D721Med (cell line): ENCODE measurements around the gene SMC1B.
"Not testable (repeated sequence)": the region's sequence is repeated elsewhere in the genome, so short reads cannot be mapped to it uniquely, and the experiment has no call there.

Source experiments
- DNase-seq: peaks from one replicate; pipeline ENCODE4 v3.0.0; 2011; ENCODE audit warnings: low spot score; ENCODE audit not compliant: insufficient read length
- FAIRE-seq: peaks from 2 replicates; lab custom pipeline; 2011; peaks lifted over from hg19 to GRCh38; lab: Jason Lieb, UNC
- TF ChIP-seq, protein P1 (sequence below): IDR thresholded peaks from 2 replicates; pipeline ENCODE4 v1.5.1; 2012; ENCODE audit warnings: mild to moderate bottlenecking, control low read depth; ENCODE audit not compliant: insufficient read depth; ENCODE audit errors: missing control alignments

SMC1B gene

GRCh38 chr22:45450101-45450785, 36.8 kb upstream of the SMC1B start:
- TF ChIP-seq, protein P1, sequence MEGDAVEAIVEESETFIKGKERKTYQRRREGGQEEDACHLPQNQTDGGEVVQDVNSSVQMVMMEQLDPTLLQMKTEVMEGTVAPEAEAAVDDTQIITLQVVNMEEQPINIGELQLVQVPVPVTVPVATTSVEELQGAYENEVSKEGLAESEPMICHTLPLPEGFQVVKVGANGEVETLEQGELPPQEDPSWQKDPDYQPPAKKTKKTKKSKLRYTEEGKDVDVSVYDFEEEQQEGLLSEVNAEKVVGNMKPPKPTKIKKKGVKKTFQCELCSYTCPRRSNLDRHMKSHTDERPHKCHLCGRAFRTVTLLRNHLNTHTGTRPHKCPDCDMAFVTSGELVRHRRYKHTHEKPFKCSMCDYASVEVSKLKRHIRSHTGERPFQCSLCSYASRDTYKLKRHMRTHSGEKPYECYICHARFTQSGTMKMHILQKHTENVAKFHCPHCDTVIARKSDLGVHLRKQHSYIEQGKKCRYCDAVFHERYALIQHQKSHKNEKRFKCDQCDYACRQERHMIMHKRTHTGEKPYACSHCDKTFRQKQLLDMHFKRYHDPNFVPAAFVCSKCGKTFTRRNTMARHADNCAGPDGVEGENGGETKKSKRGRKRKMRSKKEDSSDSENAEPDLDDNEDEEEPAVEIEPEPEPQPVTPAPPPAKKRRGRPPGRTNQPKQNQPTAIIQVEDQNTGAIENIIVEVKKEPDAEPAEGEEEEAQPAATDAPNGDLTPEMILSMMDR, result no peak
- FAIRE-seq (no peak), DNase-seq (no peak)

GRCh38 chr22:45449442-45449841, 36.0 kb upstream of the SMC1B start:
- FAIRE-seq, DNase-seq: not testable (repeated sequence)

DNA sequence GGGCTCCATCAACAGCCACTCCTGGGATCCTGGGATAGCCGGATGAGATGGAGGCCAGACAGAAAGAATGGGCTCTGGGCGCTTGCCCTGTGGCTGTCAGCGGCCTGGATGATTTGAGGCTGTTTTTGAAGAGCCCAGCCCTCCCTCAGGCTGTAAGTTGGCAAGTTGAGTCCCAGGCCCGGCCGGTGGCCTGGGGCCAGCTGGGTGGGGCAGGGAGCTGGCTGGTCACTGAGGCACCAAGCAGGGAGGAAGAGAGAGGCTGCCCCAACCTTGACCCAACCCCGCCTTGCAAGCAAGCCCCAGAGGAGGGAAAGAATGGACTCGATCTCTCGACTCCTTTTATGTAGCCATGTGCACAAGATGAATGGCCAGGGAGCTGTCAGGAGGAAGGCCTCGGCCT, 35.0 kb upstream of the SMC1B start:
- TF ChIP-seq, protein P1, result no peak
- no peak for FAIRE-seq
- no peak for DNase-seq

DNA sequence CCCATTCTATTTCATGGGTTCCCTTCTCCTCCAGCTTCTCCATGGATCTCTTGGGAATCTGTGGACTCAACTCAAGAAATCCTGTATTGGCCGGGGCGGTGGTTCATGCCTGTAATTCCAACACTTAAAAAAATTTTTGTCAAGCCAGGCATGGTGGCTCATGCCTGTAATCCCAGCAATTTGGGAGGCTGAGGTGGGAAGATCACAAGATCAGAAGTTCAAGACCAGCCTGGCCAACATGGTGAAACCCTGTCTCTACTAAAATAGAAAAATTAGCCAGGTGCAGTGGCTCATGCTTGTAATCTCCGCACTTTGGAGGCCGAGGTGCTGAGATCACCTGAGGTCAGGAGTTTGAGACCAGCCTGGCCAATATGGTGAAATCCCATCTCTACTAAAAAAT, 34.2 kb upstream of the SMC1B start:
- not testable (repeated sequence) for FAIRE-seq, DNase-seq

GRCh38 chr22:45446216-45446615, 32.8 kb upstream of the SMC1B start:
- DNase-seq, result no peak
- no peak for FAIRE-seq

DNA sequence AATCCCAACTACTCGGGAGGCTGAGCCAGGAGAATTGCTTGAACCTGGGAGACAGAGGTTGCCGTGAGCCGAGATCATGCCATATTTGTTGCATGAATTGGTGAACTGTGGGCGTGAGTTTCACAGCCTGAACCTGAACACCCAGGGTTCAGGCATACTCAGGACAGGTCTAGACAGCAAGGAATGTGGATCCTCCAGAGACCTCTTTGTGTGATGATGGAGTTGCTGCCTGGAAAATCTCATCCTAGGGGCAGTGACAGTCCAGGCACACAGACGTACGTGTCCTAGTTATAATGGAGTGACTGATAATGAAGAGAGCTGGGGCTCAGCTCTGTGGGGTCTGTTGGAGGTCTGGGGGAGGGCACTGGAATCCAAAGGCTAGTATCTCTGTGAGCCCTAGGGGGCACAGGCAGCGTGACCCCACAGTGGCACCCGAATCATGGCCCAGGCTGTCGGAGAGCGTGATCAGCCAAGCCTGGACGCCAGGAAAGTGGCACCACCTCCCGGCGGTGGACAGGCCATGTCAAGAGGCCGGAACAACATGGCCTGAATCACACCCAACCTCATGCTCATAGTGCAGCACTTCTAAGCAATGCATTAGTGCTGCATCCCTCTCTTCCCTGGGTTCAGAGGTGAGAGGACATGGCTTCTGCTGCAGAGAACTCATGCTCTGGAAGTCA, 31.8 kb upstream of the SMC1B start:
- DNase-seq (no peak), FAIRE-seq (no peak)
- TF ChIP-seq, protein P1, result no peak

More at GRCh38 chr22:45446216-45446615, 32.8 kb upstream of the SMC1B start:
- TF ChIP-seq, protein P1, result no peak

DNA sequence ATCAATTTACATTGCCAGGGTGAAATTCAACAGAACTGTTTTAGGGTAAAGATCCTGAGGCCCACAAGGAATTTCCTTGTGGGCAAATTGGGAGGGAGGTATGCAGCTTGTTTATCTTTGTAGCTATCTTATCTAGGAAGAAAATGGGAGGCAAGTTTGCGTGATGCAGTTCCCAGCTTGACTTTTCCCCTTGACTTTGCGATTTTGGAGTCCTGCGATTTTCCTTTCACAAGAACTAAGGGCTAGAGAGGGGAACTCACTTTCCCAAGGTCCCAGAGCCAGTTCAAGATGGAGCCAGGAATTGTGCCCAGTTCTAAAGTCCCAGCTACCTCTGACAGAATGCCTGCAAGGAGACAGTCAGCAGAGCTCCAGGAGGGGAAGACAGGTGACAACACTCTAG, 30.8 kb upstream of the SMC1B start:
- no peak for FAIRE-seq
- TF ChIP-seq, protein P1, result no peak

GRCh38 chr22:45442116-45442515, 28.7 kb upstream of the SMC1B start:
- DNase-seq (no peak), FAIRE-seq (no peak)
- TF ChIP-seq, protein P1, result no peak

More for the DNA sequence above, 30.8 kb upstream of the SMC1B start:
- DNase-seq, result no peak
